ENCODE data around the gene BCLAF1.

BCLAF1 gene, protein sequence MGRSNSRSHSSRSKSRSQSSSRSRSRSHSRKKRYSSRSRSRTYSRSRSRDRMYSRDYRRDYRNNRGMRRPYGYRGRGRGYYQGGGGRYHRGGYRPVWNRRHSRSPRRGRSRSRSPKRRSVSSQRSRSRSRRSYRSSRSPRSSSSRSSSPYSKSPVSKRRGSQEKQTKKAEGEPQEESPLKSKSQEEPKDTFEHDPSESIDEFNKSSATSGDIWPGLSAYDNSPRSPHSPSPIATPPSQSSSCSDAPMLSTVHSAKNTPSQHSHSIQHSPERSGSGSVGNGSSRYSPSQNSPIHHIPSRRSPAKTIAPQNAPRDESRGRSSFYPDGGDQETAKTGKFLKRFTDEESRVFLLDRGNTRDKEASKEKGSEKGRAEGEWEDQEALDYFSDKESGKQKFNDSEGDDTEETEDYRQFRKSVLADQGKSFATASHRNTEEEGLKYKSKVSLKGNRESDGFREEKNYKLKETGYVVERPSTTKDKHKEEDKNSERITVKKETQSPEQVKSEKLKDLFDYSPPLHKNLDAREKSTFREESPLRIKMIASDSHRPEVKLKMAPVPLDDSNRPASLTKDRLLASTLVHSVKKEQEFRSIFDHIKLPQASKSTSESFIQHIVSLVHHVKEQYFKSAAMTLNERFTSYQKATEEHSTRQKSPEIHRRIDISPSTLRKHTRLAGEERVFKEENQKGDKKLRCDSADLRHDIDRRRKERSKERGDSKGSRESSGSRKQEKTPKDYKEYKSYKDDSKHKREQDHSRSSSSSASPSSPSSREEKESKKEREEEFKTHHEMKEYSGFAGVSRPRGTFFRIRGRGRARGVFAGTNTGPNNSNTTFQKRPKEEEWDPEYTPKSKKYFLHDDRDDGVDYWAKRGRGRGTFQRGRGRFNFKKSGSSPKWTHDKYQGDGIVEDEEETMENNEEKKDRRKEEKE

DNA sequence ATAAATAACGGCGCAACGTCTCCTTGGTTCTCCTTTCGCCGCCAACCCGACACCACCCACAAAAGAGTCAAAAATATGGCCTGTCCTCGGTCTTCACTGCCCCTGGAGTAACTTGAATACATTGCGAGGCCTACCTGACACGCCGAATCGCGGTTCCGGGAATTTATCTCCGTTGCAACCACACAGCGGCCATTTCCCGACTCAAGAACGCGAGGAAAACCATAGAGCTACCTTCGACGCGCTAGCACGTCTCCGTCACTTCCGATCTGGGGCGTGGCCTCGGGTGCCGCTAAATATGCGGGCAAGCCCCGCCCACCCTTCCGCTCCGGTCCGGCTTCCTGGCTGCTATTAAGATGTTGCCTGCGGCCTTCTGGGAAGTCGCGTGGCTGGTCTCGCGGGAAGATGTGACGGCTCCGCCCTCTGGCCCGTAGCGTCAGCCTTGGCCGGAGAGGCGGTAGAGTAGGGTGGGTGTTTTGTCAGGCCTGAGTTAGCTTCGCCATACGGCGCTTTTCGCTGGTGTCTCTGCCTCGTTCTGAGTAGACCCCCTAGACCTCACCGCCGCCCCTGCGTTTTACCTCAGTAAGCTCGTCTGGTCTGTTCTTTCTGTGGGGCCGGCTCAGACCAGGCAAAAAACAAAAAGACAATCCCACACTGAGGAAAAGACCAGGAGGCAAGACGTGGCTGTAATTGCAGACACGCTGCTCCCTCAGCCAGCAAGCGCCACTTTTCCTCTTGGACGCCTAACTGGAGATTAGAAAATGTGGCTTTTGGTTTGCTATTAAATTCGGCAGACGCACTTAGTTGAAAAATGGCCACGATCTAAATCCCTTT, at the start of gene BCLAF1:
BCLAF1 (minus strand) TSS at position 268 of the 831 bp plus-strand sequence. CDS start 9,980 bp downstream, outside the sequence.
- DNase-seq: peak; percentile 99

DNA sequence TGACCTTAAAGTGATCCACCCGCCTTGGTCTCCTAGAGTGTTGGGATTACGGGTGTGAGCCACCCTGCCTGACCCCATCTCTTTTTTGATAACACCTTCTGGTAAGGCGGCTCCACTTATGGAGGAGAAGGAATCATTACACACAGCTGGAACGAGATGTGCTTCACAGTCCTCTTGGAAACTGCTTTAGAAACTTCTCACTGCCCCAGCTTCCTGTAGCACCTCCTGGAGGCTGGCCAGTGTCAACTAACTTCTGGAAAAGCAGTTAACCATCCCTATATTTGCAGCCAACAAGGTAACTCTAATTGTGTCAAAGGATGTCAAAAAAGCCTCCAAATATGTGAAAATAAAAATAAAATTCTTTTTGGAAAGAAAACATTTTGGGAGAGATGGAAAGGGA, 48.8 kb upstream of the BCLAF1 start:
- no peak for DNase-seq

DNA sequence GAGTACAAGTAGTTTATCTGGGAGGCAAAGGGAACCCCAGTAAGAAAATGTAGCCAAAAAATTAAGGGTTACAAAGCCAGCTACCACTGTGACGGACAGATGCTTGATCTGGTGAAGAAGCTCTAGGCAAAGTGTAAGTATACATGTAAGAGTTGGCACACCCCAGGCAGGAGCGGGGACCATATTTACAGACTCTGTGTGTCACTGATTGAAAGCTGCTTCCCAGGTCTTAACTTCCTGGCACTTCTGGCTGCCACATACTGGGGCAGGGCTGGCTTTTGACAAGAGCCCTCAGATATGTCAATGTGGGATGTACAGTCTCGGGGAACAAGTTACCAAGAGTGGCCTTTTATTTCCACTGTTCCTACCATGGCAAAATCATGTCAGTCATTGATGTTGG, 48.0 kb upstream of the BCLAF1 start:
- no peak for DNase-seq

DNA sequence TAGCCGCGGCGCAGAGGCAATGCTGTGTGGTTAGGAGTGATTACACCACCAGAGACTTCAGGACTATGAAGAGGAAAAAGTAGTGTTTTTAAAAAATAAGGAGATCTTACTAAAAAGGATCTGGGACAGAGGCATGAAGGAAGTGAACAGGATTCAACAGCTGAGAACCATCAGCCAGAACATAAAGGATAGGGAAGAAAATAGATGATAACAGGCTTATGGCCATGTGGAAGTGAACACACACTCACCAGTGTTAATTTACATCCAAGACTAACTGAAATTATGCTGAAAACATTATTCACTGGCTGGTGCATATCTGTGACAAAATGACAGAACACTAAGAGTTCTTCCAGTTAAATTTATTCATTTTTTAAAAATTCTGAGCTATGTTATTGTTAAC, 47.5 kb upstream of the BCLAF1 start:
- no peak for DNase-seq

DNA sequence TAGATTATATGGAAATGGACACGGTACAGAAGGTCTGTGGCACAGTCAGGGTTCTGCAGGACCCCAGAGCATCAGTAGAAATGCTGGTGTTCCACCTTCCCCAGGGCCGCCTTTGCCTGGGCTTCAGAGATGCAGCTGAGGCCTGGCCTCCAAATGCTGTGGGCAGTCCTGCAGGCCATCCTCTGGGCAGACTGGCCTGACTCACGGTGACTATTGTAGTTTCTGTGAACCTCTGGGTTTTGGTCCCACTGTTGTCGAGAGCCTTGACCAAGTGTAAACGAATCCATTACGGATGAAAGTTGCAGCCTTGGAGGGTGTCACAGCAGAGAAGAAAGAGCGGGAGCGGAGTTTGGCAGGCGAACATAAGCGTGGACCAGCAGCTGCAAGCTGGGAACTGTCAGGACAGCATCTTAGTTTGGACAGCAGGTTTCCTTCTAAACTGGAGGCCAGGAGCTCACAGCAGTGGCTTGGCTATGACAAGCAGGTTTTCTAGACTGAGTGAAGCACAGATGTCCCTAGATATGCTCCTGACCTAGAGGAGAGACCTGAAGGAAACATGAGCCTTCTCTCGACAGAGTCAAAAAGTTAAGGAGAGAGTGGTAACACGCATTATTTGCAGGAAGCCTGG, 46.2 kb upstream of the BCLAF1 start:
- no peak for DNase-seq

DNA sequence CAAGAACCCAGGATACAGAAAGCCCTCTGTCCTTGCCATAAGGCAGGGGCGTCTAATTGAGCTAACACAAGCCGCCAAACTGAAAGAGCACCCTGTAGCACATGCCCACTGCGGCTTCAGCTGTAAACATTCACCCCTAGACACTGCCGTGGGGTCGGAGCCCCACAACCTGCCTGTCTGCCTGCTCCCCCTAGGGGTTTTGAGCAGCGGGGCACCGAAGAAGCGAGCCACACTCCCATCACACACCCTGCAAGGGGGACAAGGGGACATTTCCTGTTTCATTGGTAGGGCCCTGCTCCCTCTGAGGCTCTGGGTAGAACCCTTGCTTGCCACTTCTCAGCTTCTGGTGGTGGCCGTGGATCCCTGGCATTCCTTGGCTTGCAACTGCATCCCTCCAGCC, 45.2 kb upstream of the BCLAF1 start:
- DNase-seq: no peak

DNA sequence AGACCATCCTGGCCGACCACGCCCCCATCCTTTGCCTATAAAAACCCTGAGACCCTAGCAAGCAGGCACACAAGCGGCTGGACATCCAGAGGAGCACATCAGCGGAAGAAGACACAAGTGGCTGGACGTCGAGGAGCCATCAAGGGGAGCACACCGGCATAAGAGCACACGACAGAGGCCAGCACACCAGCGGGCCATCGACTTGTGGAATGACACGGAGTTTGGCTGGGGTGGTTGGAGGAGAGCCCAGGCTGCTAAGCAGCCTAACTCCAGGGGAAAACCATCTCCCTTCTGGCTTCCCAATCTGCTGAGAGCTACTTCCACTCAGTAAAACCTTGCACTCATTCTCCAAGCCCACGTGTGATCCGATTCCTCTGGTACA, 44.8 kb upstream of the BCLAF1 start:
- no peak for DNase-seq

DNA sequence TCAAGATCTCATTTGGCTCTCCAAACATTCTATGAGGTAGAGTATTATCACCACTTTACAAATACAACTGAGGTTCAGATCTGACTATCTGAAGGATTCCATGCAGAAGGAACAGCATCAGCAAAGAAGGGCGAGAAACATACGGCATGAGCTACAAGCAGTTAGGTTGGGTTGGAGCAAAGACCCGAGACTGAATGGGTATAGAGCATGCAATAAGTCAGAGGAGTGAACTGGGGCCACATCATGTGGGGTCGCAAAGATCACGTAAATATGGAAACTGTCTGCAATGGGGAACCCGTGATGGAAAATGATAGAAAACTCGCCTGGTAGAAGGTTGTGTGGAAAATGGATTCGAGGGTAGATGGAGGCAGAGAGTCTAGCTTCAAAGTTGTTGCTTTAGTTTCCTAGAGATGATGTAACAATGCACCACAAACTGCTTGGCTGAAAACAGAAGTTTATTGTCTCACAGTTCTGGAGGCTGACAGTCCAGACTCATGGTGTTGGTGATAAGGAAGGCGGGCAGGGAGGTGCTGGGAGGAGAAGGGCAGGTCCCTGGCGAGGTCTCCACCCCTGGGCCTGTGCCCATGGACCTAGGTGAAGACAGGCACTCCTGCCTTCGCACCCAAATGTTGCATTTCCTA, 44.3 kb upstream of the BCLAF1 start:
- no peak for DNase-seq

DNA sequence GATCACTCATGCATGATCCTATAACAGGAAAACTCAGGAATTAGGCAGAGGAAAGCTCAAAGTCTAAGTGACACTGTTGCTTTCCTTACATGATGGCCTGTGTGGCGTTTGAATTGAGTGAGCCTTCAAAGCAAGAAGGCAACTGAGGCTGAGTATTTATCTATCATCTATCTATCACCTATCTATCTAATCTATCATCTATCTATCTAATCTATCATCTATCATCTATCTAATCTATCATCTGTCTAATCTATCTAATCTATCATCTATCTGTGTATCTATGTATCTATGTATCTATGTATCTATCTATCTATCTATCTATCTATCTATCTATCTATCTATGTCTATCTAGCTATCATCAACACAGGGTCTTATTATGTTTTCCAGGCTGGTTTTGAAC, 41.8 kb upstream of the BCLAF1 start:
- no peak for DNase-seq

DNA sequence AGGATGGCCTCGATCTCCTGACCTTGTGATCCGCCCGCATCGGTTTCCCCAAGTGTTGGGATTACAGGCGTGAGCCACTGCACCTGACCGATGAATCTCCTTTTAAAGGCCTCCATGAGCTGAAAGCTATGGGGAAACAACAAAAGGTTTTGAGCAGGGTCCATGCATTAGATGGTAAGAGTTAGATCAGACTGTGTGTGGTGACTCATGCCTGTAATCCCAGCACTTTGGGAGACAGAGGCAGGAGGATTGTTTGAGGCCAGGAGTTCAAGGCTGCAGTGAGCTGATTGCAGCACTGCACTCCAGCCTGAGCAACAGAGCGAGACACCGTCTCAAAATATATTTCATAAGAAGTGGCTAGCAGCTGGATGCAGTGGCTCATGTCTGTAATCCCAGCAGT, 41.0 kb upstream of the BCLAF1 start:
- no peak for DNase-seq

DNA sequence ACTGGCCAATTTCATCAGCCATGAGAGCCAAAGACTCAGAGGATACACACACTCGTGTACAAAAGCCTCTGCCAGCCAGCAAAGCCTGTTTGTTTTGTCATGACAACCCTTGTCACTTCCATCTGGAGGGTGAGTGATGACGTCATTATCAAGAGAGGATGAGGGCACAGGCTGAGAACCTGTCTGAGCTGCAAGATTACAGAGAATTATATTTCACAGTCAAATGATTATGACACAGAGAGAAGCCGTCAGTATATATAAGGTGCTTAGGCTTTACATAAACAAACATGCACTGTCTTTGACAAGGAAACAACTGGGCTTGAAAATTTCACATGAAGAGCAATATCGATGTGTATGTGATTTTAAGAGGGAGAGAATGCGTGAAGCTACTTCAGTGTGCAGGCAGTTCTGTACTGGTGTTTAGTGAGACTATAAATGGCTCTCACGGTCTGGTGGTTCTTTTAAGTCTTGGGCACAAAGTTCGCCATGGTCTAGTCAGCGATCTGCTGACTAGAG, 36.5 kb upstream of the BCLAF1 start:
- no peak for DNase-seq

DNA sequence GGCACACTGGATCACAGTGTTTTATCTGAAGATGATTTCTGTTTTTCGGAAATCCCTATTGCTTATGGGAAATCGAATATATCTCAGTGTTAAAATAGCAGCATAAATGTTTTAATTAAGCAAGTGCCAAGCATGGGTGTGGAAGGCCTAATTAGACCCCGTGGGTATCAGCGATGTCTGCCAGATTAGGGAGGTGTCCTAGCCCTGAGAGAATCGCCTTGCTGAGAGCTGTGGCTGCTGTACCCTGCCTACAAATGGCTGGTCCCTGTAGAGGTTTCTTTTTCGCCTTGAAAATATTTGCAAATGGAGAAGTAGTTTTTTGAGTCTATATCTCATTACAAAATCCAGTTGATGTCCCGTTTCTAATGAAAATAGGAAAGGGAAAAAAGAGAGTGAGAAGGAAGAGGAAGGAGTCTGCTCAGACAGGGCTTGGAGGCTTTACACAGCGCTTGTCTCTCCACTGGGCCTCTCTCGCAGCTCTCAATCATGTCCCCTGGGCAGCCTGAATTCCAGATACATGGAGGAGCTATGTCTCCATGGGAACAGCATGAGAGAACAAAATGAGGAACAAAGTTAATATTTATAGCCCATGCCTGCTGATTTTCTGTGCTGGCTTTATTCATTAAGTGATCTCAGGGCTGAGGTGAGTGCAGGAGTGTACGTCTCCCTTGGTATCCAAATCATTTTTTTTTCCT, 35.2 kb upstream of the BCLAF1 start:
- no peak for DNase-seq

DNA sequence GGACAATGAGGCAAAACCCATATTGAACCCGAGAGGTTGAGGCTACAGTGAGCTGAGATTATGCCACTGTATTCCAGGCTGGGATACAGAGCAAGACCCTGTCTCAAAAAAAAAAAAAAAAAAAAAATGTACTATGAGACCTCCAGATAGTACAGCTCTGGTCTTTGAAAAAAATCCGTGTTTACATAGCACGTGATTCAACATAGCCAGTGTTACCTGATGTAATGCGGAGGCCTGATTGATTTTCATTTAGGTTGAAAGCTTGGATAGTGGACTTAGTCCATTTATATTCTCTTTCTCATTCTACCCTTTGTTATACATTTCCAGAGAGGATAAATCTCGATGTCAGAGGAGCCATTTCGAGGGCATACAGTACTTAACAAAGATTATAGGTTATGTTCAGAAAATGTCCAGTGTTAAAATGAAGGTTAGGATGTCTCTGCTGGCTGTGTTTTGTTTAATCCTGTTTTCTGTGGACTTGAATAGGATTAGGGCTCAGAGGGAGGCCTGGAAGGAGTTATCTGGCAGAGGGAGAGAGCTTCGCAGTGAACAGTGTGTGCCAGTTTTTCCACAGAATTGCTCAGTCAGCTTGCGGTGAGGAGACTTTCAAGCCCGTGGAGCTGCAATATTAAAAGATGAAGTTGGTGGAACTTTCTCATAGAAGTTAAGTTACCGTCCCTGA, 33.9 kb upstream of the BCLAF1 start:
- no peak for DNase-seq

DNA sequence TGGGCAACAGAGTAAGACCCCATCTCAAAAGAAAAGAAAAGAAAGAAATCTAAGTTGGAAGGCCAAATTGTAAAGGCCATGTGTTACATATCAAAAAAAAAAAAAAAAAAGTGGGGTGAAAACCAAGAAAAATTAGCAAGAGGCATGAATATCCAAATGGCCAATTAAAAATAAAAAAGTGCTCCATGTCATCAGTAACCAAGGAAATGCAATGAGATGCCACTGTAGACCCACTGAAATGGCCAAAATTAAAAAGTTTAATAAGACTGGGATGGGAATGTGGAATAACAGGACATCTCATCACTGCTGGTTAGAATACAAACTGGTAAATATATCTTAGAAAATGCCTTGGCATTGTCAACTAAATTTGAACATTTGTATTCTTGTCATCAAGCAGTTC, 30.1 kb upstream of the BCLAF1 start:
- no peak for DNase-seq

DNA sequence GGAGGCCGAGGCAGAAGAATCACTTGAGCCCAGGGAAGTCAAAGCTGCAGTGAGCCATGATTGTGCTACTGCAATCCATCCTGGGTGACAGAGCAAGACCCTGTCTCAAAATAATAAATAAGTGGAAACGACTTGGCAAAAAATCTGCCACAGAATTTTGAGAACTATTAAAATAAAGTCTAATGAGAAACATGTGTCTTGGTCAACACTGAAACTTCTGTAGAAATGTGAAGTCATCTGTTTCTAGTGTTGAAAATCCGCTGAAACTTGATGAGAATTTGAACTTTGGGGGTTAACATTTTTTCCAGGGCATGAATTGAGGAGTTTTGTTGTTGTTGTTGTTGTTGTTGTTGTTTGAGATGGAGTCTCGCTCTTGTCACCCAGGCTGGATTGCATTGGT, 29.0 kb upstream of the BCLAF1 start:
- no peak for DNase-seq

DNA sequence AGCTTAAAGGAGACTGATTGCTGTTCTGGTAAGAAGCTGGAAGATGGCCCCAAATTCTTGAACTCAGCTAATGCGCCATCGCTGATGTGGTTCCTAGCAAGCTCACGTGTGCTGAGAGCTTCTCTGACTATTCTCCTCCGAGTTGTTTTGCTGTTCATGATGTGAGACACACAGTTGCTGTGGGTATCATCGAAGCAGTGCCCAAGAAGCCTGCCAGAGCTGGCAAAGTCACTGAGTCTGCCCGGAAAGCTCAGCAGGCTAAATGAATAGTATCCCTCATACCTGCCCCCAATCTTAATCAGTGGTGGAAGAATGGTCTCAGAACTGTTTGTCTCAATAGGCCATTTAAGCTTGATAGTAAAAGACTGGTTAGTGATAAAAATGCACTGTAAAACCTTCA, 28.3 kb upstream of the BCLAF1 start:
- no peak for DNase-seq

DNA sequence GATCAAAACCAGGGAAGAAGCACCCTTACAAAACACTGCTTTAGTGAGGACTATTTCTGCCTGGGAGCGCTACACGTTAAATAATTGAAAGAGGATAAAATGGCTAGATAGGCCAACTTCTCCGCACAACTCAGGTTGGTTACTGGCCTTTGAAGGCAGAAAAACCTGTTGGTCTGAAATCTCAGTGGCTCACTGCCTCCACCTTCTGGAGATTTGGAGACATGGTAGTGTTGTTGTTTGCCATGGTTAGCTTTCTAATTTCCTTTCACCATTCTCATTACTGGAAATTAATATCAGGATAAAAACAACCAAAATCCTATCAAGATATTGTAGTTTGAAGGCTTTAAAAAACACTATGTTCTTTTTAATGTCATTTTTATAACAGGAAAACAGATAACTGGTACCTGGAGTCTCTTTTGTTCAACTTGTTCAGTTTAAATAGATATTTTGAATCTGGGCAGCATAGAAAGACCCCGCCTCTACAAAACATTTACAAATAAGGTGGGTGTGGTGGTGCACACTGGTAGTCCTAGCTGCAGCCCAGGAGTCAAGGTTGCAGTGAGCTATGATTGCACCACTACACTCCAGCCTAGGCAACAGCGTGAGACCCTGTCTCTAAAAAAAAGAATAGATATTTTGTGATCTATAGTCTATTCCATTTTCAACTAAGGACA, 27.5 kb upstream of the BCLAF1 start:
- DNase-seq: peak; percentile 31

DNA sequence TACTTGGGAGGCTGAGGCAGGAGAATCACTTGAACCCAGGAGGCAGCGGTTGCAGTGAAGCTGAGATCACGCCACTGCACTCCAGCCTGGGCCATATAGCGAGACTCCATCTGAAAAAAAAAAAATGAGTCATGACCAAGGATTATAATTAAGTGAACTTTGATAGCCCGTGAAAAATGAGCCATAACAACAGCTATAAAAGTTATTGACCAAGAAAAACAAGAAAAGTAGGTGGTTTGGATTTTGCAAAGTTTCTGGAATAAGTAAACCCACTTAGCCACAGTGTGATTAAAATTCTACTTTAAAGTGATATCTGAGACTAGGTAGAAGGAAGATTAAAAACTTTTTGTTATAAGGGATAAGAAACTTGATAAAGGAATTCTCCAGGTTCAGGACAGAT, 25.9 kb upstream of the BCLAF1 start:
- no peak for DNase-seq

DNA sequence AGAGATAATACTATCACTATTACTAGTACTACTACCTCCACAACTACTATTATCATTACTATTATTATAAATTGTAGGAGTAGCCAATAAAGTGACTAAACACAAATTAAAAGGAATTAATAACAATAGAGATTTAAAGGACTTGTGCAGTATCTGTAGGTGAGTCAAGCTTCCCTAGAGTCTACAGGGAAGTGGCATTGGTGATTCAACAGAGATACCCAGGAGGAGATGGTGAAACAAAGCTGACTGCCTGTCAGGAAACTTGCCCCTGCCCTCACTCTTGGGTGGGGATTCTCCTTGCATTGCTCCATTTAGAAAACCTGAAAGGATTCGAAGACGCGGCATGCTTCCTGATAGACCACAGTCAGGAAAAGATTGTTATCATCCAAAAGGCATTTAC, 23.3 kb upstream of the BCLAF1 start:
- DNase-seq: no peak

DNA sequence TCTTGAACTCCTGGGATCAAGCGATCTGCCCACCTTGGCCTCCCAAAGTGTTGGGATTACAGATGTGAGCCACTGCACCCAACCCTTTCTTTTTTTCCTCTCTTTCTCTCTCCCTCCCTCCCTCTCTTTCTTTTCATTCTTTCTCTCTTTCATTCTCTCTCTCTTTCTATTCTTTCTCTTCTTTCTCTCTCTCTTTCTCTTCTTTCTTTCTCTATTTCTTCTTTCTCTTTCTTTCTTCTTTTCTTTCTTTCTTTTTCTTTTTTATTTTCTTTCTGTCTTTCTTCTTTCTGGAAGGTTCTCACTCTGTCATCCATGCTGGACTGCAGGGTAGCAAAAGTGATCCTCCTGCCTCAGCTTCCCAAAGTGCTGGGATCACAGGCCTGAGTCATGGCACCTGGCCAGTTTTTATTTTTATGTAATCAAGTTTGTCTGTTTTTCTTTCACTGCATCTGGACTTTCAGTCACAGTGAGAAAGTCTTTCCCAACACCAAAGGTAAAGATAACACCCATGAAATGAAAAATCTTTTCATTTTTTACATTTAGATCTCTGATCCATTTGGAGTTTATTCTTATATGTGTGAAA, 20.2 kb upstream of the BCLAF1 start:
- DNase-seq: no peak
